ENCODE data around the gene CLASP1.
"Not testable (repeated sequence)": the region's sequence is repeated elsewhere in the genome, so short reads cannot be mapped to it uniquely, and the experiment has no call there.

DNA sequence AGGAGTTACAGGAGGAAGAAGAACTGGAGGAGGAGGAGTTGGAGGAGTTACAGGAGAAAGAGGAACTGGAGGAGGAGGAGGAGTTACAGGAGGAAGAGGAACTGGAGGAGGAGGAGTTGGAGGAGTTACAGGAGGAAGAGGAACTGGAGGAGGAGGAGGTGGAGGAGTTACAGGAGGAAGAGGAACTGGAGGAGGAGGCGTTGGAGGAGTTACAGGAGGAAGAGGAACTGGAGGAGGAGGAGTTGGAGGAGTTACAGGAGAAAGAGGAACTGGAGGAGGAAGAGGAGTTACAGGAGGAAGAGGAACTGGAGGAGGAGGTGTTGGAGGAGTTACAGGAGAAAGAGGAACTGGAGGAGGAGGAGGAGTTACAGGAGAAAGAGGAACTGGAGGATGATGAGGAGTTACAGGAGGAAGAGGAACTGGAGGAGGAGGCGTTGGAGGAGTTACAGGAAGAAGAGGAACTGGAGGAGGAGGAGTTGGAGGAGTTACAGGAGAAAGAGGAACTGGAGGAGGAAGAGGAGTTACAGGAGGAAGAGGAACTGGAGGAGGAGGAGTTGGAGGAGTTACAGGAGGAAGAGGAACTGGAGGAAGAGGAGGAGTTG is 38.1 kb downstream of the CLASP1 start:
- not testable (repeated sequence) for TF ChIP-seq TAF1, POLR2A, POLR2AphosphoS5 (IDR thresholded peaks at IDR 0.05; ENCODE audit: low read depth, low read length)

Measured in GM12891 (cell line).